ENCODE results near the gene RIMS1. TPM values are rescaled to one million over a fixed set of nuclear protein-coding genes. Genes with fewer than 3 reads are reported as not detected.

RIMS1 gene
- total and polyA plus RNA-seq, 9 donors: 0.40 to 5.7 (median 0.71) TPM

DNA sequence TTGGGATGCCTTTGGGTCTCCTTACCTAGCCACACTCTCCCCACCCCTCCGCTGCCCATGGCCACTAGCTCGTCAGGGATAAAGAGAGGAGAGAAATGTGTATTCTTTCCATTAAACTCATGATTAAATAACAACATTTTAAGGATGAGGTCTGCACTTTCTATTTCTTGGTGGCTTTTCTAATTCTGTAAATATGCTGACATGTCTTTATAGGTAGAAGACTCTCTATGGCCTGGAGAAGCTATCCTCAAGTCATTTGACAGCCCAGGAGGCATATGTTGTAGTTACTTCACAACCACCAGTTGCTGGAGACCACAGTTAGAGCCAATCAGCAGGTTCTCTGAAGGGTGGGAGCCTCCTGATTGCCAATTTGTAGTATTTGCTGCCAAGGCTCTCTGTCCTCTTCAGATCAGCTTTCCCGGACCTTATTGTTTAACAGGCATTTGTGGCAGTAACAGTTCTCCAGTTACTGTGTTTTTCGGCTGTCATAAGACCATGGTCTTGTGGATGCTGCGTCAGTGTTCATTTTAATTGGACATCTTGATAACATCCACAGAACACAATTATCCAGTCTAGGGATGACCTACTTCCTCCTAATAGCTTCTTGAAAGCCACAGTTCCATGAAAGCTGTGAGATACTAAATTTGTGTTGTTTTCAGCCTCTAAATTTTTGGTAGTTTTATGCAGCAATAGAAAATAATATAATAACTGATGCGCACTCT is 530.6 kb downstream of the RIMS1 start:
- Histone ChIP-seq H3K4me3 (ENCODE audit: low read length) (no peak overlapping the region), H3K27ac (ENCODE audit: low read length) (no peak overlapping the region), H3K27me3 (ENCODE audit: control insufficient read depth, insufficient read depth, low read length) (peaks cover 3% of the 10 kb centered on the region), H3K9me3 (replicated peaks; ENCODE audit: control insufficient read depth, low read depth, low read length) (no peaks in the 10 kb centered on the region), H3K36me3 (ENCODE audit: control insufficient read depth, insufficient read depth, low read length) (no peaks in the 10 kb centered on the region), H3K4me1 (ENCODE audit: control insufficient read depth, insufficient read depth, low read length) (no peaks in the 10 kb centered on the region)
- DNase-seq: no peak
- 50% methylated on average over 2 of the region's 6 CpGs for WGBS (ENCODE audit: insufficient coverage)

DNA sequence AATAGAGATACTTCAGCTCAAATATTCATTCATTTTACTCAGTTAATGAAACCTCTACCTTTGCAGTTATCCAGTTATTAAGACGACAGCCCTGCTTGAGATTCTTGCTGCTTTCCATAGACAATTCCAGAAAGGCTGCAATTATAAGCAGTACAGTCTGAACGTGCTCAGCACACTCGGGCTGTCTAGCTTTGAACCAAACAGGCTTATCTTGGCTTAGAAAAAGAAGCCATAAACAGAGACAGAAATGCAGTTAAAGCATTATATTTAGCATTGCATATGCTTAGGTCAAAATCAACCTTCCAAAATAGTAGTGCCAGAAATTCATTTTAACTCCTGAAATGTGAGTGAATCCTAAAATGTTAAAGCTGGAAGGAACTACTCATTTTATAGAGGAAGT is 531.4 kb downstream of the RIMS1 start:
- no peaks in the 10 kb centered on the region for H3K4me1 ChIP-seq (ENCODE audit: control insufficient read depth, insufficient read depth, low read length)
- no peak overlapping the region for H3K4me3 ChIP-seq (ENCODE audit: low read length)
- H3K27ac ChIP-seq (ENCODE audit: low read length): no peak overlapping the region
- 40% methylated on average over 1 of the region's 3 CpGs for WGBS (ENCODE audit: insufficient coverage)
- H3K9me3 ChIP-seq (replicated peaks; ENCODE audit: control insufficient read depth, low read depth, low read length): no peaks in the 10 kb centered on the region
- peaks cover 3% of the 10 kb centered on the region for H3K27me3 ChIP-seq (ENCODE audit: control insufficient read depth, insufficient read depth, low read length)
- peak; percentile 8 for DNase-seq
- H3K36me3 ChIP-seq (ENCODE audit: control insufficient read depth, insufficient read depth, low read length): no peaks in the 10 kb centered on the region

- DNase-seq: peak; percentile 14
- H3K4me3 ChIP-seq (ENCODE audit: low read length): no peak overlapping the region
- H3K27me3 ChIP-seq (ENCODE audit: control insufficient read depth, insufficient read depth, low read length): no peaks in the 10 kb centered on the region
- no peaks in the 10 kb centered on the region for H3K36me3 ChIP-seq (ENCODE audit: control insufficient read depth, insufficient read depth, low read length)
- no peak overlapping the region for H3K27ac ChIP-seq (ENCODE audit: low read length)
- 14% methylated on average over 2 of the region's 5 CpGs for WGBS (ENCODE audit: insufficient coverage)
- H3K4me1 ChIP-seq (ENCODE audit: control insufficient read depth, insufficient read depth, low read length): no peaks in the 10 kb centered on the region
- H3K9me3 ChIP-seq (replicated peaks; ENCODE audit: control insufficient read depth, low read depth, low read length): no peaks in the 10 kb centered on the region
Measured at GRCh38 chr6:72418495-72418894, 532.1 kb downstream of the RIMS1 start.

- no peaks in the 10 kb centered on the region for H3K36me3 ChIP-seq (ENCODE audit: control insufficient read depth, insufficient read depth, low read length)
- H3K4me3 ChIP-seq (ENCODE audit: low read length): no peak overlapping the region
- 80% methylated on average over 1 of the region's 2 CpGs for WGBS (ENCODE audit: insufficient coverage)
- H3K4me1 ChIP-seq (ENCODE audit: control insufficient read depth, insufficient read depth, low read length): no peaks in the 10 kb centered on the region
- no peak for DNase-seq
- no peaks in the 10 kb centered on the region for H3K9me3 ChIP-seq (replicated peaks; ENCODE audit: control insufficient read depth, low read depth, low read length)
- no peak overlapping the region for H3K27ac ChIP-seq (ENCODE audit: low read length)
- H3K27me3 ChIP-seq (ENCODE audit: control insufficient read depth, insufficient read depth, low read length): no peaks in the 10 kb centered on the region
Measured at GRCh38 chr6:72419966-72420365, 533.6 kb downstream of the RIMS1 start.

GRCh38 chr6:72420409-72420808 is 534.1 kb downstream of the RIMS1 start:
- Histone ChIP-seq H3K36me3 (ENCODE audit: control insufficient read depth, insufficient read depth, low read length) (no peaks in the 10 kb centered on the region), H3K27ac (ENCODE audit: low read length) (no peak overlapping the region), H3K27me3 (ENCODE audit: control insufficient read depth, insufficient read depth, low read length) (no peaks in the 10 kb centered on the region), H3K9me3 (replicated peaks; ENCODE audit: control insufficient read depth, low read depth, low read length) (no peaks in the 10 kb centered on the region), H3K4me3 (ENCODE audit: low read length) (no peak overlapping the region), H3K4me1 (ENCODE audit: control insufficient read depth, insufficient read depth, low read length) (no peaks in the 10 kb centered on the region)
- WGBS (ENCODE audit: insufficient coverage): 71% methylated on average over 2 of the region's 3 CpGs
- no peak for DNase-seq

DNA sequence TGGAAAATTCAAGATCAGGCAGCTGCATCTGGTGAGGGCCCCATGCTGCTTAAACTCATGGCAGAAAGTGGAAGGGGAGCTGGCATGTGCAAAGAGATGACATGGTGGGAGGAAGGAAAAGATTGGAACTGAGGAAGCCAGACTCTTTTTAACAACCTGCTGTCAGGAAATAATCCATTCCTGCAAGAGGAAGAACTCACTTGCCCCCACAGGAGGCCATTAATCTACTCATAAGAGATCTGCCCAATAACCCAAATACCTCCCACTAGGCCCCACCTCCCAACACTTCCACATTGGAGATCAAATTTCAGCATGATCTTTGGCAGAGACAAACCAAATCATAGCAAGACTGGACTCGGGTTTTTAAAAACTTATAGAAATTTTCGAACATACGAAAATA is 535.0 kb downstream of the RIMS1 start:
- WGBS (ENCODE audit: insufficient coverage): no CpG with 5 or more reads among the region's 3 CpGs
- Histone ChIP-seq H3K36me3 (ENCODE audit: control insufficient read depth, insufficient read depth, low read length) (no peaks in the 10 kb centered on the region), H3K4me3 (ENCODE audit: low read length) (no peak overlapping the region), H3K9me3 (replicated peaks; ENCODE audit: control insufficient read depth, low read depth, low read length) (no peaks in the 10 kb centered on the region), H3K27ac (ENCODE audit: low read length) (no peak overlapping the region), H3K27me3 (ENCODE audit: control insufficient read depth, insufficient read depth, low read length) (no peaks in the 10 kb centered on the region), H3K4me1 (ENCODE audit: control insufficient read depth, insufficient read depth, low read length) (no peaks in the 10 kb centered on the region)
- DNase-seq: no peak

DNA sequence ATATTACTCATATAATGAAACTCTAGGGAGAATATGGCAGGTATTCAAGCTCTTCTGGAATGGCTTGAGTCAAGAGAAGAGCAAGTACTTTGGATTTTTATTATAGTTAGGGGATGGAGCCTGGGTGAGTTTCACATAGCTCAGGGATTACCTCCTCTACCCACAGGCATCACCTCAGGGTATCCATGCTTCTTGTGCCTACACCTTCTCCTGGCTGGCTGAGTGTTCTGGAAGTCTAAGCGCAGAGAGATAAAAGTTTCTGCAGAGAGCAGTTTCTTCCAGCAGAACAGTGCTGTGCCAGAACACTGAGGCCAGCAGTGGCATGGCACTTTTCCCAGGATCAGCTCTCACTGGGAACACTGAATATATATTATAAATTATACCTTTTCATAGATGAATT is 535.8 kb downstream of the RIMS1 start:
- Histone ChIP-seq H3K27ac (ENCODE audit: low read length) (no peak overlapping the region), H3K9me3 (replicated peaks; ENCODE audit: control insufficient read depth, low read depth, low read length) (no peaks in the 10 kb centered on the region), H3K4me3 (ENCODE audit: low read length) (no peak overlapping the region), H3K36me3 (ENCODE audit: control insufficient read depth, insufficient read depth, low read length) (no peaks in the 10 kb centered on the region), H3K27me3 (ENCODE audit: control insufficient read depth, insufficient read depth, low read length) (no peaks in the 10 kb centered on the region), H3K4me1 (ENCODE audit: control insufficient read depth, insufficient read depth, low read length) (no peaks in the 10 kb centered on the region)
- DNase-seq: no peak
- whole genome bisulfite sequencing (ENCODE audit: insufficient coverage): no CpG with 5 or more reads among the region's 1 CpG

GRCh38 chr6:72424476-72424875 is 538.1 kb downstream of the RIMS1 start:
- no peaks in the 10 kb centered on the region for H3K36me3 ChIP-seq (ENCODE audit: control insufficient read depth, insufficient read depth, low read length)
- no peaks in the 10 kb centered on the region for H3K9me3 ChIP-seq (replicated peaks; ENCODE audit: control insufficient read depth, low read depth, low read length)
- no peak overlapping the region for H3K4me3 ChIP-seq (ENCODE audit: low read length)
- no peak for DNase-seq
- H3K27ac ChIP-seq (ENCODE audit: low read length): no peak overlapping the region
- no peaks in the 10 kb centered on the region for H3K4me1 ChIP-seq (ENCODE audit: control insufficient read depth, insufficient read depth, low read length)
- no peaks in the 10 kb centered on the region for H3K27me3 ChIP-seq (ENCODE audit: control insufficient read depth, insufficient read depth, low read length)
- no CpG with 5 or more reads among the region's 1 CpG for WGBS (ENCODE audit: insufficient coverage)

GRCh38 chr6:72425003-72425681 is 538.8 kb downstream of the RIMS1 start:
- no peak overlapping the region for H3K4me3 ChIP-seq (ENCODE audit: low read length)
- peak; percentile 3 for DNase-seq

GRCh38 chr6:72440611-72441010 is 554.3 kb downstream of the RIMS1 start:
- Histone ChIP-seq H3K36me3 (ENCODE audit: control insufficient read depth, insufficient read depth, low read length) (no peaks in the 10 kb centered on the region), H3K4me3 (ENCODE audit: low read length) (no peak overlapping the region), H3K4me1 (ENCODE audit: control insufficient read depth, insufficient read depth, low read length) (no peaks in the 10 kb centered on the region), H3K27ac (ENCODE audit: low read length) (no peak overlapping the region), H3K27me3 (ENCODE audit: control insufficient read depth, insufficient read depth, low read length) (no peaks in the 10 kb centered on the region), H3K9me3 (replicated peaks; ENCODE audit: control insufficient read depth, low read depth, low read length) (no peaks in the 10 kb centered on the region)
- DNase-seq: no peak
- WGBS (ENCODE audit: insufficient coverage): no CpG with 5 or more reads among the region's 1 CpG

More at GRCh38 chr6:72425003-72425681, 538.8 kb downstream of the RIMS1 start:
- Histone ChIP-seq H3K27ac (ENCODE audit: low read length) (no peak overlapping the region), H3K36me3 (ENCODE audit: control insufficient read depth, insufficient read depth, low read length) (no peaks in the 10 kb centered on the region), H3K9me3 (replicated peaks; ENCODE audit: control insufficient read depth, low read depth, low read length) (no peaks in the 10 kb centered on the region), H3K4me1 (ENCODE audit: control insufficient read depth, insufficient read depth, low read length) (no peaks in the 10 kb centered on the region), H3K27me3 (ENCODE audit: control insufficient read depth, insufficient read depth, low read length) (no peaks in the 10 kb centered on the region)
- no CpG with 5 or more reads among the region's 4 CpGs for WGBS (ENCODE audit: insufficient coverage)

Data from muscle of leg (tissue), 11 donors.